Astrocyte (in vitro differentiated cells and primary cell): ENCODE results near the gene GPC5.

Experiments used
- EZH2 ChIP-seq: IDR thresholded peaks from 2 replicates; pipeline ENCODE4 v1.6.1; 2012; ENCODE audit warnings: mild to moderate bottlenecking, low read length, inconsistent platforms; ENCODE audit not compliant: insufficient read depth
- TF ChIP-seq, protein P1 (sequence below): IDR thresholded peaks from 2 replicates; pipeline ENCODE4 v1.5.1; 2011; ENCODE audit warnings: low read depth, mild to moderate bottlenecking, inconsistent platforms, low read length, moderate library complexity; ENCODE audit not compliant: insufficient read depth

GRCh38 chr13:91540158-91540736 lies 141.8 kb downstream of the GPC5 start:
- TF ChIP-seq EZH2 = no peak
- TF ChIP-seq, protein P1, sequence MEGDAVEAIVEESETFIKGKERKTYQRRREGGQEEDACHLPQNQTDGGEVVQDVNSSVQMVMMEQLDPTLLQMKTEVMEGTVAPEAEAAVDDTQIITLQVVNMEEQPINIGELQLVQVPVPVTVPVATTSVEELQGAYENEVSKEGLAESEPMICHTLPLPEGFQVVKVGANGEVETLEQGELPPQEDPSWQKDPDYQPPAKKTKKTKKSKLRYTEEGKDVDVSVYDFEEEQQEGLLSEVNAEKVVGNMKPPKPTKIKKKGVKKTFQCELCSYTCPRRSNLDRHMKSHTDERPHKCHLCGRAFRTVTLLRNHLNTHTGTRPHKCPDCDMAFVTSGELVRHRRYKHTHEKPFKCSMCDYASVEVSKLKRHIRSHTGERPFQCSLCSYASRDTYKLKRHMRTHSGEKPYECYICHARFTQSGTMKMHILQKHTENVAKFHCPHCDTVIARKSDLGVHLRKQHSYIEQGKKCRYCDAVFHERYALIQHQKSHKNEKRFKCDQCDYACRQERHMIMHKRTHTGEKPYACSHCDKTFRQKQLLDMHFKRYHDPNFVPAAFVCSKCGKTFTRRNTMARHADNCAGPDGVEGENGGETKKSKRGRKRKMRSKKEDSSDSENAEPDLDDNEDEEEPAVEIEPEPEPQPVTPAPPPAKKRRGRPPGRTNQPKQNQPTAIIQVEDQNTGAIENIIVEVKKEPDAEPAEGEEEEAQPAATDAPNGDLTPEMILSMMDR = no peak
